Tibial nerve (tissue), 4 donors: Measurements from ENCODE around the gene NCOR1.

Source experiments
- CTCF ChIP-seq, 5 experiments: fragments of 200-600 bp in 3 of 5; fragments of 450-650 bp in 2 of 5; sonication (generic) in 3 of 5; IDR thresholded peaks; one replicate each; pipeline ENCODE4 v1.5.1; 2016 to 2019; ENCODE audit warnings: antibody characterized with exemption in 5 of 5, mild to moderate bottlenecking in 3 of 5, moderate library complexity in 2 of 5
- EP300 ChIP-seq, 2 donors: sonication (generic); formaldehyde crosslinking; IDR thresholded peaks; one replicate each; pipeline ENCODE4 v1.6.1; 2017; ENCODE audit warnings: antibody characterized with exemption in 2 of 2, mild to moderate bottlenecking in 1 of 2
- POLR2A ChIP-seq, 2 donors: fragments of 450-650 bp; IDR thresholded peaks; one replicate each; pipeline ENCODE4 v1.6.1; 2017; ENCODE audit warnings: antibody characterized with exemption in 2 of 2, mild to moderate bottlenecking in 2 of 2, moderate library complexity in 2 of 2

GRCh38 chr17:16141685-16142084, 73.6 kb downstream of the NCOR1 start:
- TF ChIP-seq CTCF (IDR thresholded peaks at IDR 0.05) (no peak), POLR2A (IDR thresholded peaks at IDR 0.05) (no peak), EP300 (IDR thresholded peaks at IDR 0.05) (no peak)
